T-helper 2 cell treated with Interferon-gamma antibody and Interleukin-4, amounts not matched to agents 100 ng/mL and 5 ng/mL, for 36 hours (primary cell): ENCODE results near the gene CTCF. TPM values are rescaled to one million over a fixed set of nuclear protein-coding genes. Genes with fewer than 3 reads are reported as not detected.

Experiments
- intact Hi-C: fragments of 100-400 bp; cut with micrococcal nuclease; formaldehyde crosslinking; loops from one replicate; pipeline ENCODE4 v1.15.1; 2023
- total RNA-seq: library from RNA; stranded (reverse); gene quantifications from 2 replicates; pipeline ENCODE4 v1.2.3, GENCODE V29; 2022

The CTCF gene, protein sequence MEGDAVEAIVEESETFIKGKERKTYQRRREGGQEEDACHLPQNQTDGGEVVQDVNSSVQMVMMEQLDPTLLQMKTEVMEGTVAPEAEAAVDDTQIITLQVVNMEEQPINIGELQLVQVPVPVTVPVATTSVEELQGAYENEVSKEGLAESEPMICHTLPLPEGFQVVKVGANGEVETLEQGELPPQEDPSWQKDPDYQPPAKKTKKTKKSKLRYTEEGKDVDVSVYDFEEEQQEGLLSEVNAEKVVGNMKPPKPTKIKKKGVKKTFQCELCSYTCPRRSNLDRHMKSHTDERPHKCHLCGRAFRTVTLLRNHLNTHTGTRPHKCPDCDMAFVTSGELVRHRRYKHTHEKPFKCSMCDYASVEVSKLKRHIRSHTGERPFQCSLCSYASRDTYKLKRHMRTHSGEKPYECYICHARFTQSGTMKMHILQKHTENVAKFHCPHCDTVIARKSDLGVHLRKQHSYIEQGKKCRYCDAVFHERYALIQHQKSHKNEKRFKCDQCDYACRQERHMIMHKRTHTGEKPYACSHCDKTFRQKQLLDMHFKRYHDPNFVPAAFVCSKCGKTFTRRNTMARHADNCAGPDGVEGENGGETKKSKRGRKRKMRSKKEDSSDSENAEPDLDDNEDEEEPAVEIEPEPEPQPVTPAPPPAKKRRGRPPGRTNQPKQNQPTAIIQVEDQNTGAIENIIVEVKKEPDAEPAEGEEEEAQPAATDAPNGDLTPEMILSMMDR
- 82.9 and 84.0 TPM in 2 replicates for total RNA-seq

DNA sequence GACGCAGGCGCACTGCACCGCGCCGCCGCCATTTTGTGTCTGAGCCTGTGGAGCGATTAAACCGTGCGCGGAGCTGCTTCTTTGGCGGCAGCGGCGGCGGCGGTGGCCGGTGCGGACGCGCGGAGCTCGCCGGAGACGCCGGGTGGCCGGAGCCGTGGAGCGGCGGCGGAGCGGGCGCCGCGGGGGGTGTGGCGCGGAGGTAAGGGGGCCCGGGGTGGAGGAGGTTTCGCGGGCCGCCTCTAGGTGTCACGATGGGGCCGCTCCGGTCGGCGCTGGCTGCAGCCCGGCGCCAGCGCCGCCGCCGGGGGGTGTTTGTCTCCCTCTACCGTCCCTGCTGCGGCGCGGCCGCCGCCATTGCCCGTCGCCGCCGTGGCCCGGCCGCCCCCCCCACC, at the start of gene CTCF:
TSS of gene CTCF (plus strand) at position 1 of the 392 bp plus-strand sequence. CDS start 48,307 bp downstream, outside the sequence.
- intact Hi-C loops, result loop anchor here (1.0 to 5.0 kb wide), 11 partner anchors 15 to 523 kb away; partner anchors contain the start of genes ACD, ATP6V0D1, CARMIL2 and GFOD2

DNA sequence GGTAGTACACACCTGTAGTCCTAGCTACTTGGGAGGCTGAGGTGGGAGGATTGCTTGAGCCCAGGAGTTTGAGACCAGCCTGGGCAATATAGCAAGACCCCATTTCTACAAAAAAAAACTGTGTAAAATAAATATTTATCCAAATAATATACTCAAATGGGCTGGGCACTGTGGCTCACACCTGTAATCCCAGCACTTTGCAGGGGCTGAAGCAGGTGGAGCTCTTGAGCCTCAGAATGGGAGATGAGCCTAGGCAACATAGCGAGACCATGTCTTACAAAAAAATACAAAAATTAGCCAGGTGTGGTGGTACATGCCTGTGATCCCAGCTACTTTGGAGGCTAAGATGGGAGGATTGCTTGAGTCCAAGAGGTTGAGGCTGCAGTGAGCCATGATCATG, 48.4 kb upstream of the CTCF start:
- intact Hi-C loops, result loop anchor here (1.0 kb wide), 2 partner anchors 20 to 33 kb away; partner anchors contain the start of gene ATP6V0D1

DNA sequence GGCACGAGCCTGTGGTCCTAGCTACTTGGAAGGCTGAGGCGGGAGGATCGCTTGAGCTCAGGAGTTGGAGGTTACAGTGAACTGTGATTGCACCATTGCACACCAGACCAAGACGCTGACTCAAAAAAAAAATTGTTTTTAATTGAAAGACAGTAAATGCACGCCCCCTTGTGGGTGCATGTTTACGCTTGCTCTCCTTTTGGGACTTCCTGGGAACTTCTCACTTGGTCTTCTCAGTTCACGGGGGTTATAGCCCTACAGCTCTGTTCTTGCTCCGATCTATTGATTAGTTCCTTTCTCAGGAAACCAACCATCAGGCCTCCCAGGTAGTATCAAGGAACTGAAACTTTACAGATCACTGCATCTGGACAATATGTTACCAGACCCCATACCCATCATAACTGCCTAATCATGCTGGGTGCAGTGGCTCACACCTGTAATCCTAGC, 47.9 kb upstream of the CTCF start:
- intact Hi-C loops, result loop anchor here (1.0 kb wide), 2 partner anchors 20 to 33 kb away; partner anchors contain the start of gene ATP6V0D1

DNA sequence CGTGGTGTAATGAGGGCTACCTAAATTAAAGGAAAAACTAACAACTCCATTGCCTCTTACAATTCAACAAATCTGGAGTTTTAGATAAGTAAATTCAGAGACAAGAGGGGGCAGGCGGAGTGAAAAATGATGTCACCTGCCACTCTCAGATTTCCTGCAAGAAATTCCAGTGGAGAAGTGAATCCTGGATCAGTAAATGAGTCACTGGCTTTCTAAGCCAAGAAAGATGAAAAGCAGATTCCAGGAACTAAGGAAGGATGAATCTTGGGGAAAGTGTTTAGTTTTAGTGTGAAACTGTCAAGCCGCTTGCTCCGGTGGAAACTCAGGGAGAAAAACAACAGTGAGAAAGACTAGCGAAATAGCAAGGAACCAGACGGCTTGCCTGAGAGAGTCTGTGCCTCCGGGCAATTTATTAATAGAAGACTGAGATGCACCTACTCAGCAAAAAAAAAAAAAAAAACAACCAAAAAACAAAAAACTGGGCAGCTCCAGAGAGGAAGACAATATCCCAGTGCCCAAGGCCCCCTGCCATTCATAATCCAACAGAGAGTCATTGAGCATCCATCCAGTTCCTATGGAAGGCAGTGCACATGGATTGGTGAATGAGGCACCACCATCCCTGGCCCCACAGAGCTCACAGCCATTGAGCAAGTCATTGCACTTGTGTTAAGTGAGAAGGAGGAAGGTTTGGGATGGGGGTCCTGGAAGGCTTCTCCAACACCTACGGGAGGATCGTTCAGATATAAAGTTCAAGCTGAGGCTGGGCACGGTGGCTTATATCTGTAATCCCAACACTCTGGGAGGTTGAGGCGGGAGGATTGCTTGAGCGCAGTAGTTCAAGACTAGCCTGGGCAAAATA, 45.8 kb upstream of the CTCF start:
- intact Hi-C loops, result no loop called here

DNA sequence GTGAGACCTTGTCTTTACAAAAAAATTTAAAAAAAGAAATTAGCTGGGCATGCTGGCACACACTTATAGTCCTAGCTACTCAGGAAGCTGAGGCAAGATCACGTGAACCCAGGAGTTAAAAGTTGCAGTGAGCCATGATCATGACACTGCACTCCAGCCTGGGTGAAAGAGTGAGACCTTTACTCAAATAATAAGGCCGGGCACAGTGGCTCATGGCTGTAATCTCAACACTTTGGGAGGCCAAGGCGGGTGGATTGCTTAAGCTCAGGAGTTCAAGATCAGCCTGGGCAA, 45.2 kb upstream of the CTCF start:
- intact Hi-C loops, result no loop called here

DNA sequence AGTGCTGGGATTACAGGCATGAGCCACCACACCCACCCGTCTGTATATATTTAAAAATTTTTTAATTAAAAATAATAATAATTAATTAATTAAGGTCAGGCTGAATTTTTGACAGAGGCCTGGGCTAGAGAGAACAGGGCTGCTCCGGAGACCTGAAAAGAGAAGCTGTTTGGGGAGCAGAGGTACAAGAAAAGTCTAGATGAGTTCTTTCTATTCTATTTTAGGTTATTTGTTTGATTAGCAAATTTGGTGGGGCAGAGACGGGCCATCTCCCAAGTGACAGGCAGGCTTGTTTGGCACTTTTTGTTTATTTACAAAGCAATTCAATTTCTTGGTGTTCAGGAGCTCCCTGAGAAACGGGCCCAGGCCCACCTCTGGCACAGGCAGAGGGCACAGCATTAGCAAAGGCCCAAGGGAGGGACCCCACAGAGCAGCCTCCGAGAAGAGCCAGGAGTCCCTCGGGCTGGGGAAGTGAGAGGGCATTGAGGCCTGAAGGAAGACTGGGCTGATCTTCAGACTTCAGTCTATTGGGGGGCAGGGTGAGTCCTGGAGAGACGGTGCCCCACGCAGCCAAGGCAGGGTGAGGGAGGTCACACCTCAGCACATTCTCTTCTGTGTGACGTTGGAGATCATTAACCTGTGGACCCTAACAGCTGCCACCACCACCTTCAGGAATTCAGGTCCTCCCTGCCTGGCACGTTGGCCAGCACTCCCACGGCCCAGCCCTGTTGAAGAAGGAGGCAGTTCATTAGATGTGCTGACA, 44.5 kb upstream of the CTCF start:
- intact Hi-C loops, result no loop called here

DNA sequence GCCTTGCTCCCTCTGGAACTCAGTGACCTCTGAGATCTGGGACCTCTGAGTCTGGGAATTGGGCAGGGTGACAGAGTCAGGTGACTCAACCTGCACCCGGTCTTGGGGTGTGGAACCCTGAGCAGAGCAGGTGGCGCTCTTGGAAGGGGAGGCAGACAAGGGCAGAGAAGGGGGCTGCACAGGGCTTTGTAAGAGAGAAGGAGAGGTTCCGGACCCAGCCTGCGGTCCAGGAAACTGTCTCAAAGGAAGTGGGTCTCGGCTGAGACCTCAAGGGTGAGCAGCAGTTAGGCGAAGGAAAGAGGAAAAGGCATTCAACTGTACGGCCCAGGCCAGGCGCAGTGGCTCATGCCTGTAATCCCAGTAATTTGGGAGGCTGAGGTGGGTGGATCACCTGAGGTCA, 43.6 kb upstream of the CTCF start:
- intact Hi-C loops, result no loop called here

DNA sequence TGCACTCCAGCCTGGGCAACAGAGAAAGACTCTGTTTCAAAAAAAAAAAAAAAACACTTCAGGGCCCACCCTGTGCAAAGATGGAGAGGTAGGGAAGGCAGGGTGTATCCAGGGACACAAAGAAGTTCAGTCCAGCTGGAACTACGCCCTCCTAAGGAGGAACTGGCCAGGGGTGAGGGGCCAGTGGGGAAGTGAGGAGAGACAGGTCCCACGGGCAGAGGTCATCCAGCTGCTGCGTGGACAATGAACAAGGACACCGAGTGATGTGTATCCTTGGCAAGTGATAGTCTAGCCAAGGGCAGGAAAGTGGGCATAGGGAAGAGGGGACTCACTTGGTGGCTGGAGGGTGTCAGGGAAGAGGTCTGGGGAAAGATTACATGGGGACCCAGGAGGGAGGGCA, 43.1 kb upstream of the CTCF start:
- intact Hi-C loops, result no loop called here

DNA sequence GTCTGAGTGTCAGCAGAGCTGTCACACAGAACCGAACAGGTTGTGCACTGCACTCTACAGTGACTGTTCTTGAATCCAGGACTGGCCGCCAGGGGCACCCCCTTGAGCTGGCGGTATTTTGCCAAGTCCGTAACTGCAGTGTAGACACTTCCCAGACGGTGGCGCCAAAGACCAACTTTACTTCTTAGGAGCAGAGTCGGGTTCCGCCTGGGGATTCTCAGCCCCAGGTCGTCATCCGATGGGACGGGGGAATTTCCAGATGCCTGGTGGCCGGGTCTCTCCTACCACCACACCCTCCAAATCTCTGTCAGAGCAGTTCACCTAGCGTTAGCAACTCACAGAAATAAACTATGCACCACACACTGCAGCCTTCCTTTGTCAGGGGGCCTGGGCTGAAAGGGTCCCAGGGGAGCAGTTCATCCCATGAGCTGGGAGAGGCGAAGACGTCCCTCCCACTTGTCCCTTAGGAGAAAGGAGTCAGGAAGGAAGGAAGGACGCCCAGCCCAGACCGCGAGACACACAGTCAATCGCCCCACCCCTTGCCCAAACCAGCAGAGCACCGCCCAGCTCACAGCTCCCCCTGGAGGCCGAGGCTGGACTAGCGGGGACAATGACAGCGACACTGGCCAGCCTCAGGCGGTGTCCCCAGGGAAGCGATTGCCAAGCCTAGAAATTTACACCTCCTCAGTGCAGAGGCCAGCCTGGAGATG, 41.1 kb upstream of the CTCF start:
- intact Hi-C loops, result loop anchor here (1.0 to 2.0 kb wide), 8 partner anchors 17 to 416 kb away; partner anchors contain the start of genes ACD, CTCF, PARD6A and PSMB10

DNA sequence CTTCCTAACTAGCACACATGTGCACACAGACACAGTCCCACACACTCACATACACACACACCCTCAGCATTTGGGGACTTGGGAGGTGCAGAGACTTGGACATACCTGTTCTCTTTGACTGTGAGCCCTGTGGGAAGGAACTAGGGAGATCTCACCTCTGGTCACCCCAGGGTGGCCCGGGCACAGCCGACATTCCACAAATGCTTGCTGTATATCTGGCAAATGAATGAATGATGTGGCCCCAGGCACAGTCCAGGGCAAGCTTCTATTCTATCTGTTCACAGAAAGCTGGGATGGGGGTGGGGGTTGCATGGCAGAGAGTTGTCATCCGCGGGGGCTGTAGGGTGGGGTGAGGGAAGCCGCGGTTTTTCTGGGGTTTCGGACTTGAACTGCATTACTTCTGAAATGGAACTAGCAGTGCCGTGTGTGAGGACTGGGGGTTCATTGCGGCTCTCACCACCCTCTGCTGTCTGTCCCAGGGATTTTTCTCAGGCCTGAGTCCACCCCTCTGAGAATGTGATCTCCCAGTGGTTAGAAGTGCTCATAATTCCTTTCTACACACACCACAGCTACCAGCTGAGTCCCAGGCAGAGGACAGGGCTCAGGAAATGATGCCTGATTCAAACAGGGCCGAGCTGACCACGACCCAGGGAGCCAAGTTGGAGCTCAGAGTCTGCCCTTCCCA, 37.0 kb upstream of the CTCF start:
- intact Hi-C loops, result no loop called here

DNA sequence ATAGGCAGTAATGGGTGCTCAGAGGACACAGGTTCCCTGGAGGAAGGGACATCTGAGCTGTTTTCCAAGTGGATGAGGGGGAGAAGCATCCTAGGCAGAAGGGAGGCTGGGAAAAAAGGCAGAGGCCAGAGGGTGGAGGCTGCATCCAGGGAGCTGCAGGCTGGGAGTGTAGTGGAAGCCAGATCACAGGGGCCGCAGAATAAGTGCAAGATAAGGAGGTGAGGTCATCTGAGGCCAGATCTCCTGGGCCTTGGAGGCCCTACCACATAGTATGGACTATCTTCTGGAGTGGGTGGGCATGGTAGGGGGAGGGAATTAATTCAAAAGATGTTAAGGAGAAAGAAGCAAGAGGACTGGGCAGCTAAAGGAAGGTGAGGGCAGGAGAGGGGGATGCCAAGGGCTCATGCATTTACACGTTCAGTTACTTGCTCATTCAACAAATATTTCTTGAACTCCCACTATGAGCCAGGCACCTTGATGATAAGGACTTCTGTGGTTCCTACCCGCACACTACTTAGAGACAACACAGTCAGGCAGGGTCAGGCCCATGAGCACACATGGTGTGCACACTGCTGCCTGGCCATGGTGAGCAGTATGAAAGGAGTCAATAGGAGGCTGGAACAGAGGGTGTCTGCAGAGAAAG, 36.1 kb upstream of the CTCF start:
- intact Hi-C loops, result no loop called here

DNA sequence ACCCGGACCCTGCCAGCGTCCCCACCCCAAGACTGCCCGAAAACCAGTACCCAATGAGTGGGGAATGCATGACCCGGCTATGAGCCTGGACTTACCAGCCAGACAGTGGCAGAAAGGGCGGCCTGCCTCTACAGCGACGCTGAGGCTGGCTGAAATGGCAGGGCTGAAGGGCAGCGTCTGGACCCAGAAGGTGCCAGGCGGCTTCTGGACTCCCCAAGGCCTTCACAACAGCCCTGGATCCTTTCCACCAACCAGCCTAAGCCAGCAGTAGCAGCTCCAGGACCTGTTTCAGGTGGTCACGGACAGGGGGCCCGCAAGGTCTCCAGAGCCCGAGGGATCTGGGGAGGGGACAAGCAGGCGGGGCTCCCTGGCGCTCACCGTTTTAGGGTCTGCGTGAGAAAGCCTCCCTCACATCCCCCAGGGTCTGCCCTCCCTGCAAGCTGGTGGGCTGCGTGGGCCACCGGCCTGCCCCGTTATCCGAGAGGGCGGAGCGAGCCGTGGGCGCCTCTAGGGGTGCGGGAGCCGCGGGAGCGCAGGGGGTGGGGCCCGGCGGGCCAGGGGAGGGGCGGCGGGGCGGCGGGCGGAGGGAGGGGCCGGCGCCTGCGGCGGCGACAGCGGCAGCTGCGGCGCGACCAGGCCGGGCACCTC, 34.0 kb upstream of the CTCF start, which contains the start of gene RIPOR1:
TSS of gene RIPOR1 (plus strand) at position 608 of the 648 bp plus-strand sequence. CDS start 9,618 bp downstream, outside the sequence.
- intact Hi-C loops, result loop anchor here (1.0 kb wide), 1 partner anchor 9 kb away; no protein-coding TSS in a partner anchor

DNA sequence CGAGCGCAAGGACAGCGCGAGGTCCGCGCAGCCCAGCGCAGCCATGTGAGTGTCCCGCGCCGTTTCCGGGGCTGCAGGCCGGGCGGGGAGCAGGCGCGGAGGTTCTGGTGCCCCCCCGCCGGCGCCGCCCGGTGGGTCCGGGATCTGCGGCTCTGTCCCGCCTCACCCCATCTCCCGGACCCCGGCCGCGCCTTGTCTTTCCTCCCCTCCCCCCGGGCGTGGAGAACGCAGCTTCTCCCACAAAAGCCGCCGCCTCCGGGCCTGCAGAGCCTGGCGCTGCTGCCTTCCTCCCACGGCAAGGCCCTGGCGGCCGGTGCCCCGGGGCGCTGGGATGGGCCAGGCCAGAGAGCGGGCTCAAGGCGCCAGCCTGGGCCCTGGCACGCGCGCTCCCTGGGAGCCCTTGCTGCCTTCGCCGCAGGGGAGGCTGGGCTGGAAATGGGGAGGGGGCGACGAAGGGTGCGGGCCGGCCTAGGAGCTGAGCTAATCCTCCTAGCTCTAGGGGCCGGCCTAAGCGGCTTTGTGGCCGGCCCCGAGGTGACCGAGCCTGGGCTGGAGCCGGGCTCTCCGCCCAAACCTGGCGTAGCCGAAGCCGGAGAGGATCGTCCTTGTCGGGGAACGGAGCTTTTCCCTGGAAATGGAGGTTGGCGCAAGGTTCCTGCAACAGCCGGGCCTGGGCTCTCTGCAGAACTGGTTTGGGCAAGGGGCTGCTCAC, 33.3 kb upstream of the CTCF start:
- intact Hi-C loops, result loop anchor here (1.0 kb wide), 1 partner anchor 8 kb away; no protein-coding TSS in a partner anchor

DNA sequence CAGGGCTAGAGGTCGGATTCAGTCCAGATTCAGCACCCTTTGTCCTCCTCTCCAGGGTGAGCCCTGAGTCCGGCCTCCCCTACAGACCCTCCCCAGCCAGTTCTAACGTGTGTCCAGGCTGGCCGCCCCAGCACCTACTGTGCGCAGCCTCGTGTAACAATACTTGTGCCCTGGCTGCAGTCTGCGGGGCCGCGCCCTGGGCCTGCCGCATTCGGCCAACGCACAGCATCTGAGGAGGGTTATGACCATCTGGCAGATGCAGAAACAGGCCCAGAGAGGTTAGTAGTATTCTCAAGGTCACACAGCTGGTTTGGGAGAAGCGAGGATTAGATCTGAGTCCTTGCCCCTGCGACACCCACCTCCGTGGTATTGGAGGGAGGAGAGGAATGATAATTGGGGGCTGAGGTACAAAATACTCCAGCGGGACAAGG, 32.7 kb upstream of the CTCF start:
- intact Hi-C loops, result no loop called here

DNA sequence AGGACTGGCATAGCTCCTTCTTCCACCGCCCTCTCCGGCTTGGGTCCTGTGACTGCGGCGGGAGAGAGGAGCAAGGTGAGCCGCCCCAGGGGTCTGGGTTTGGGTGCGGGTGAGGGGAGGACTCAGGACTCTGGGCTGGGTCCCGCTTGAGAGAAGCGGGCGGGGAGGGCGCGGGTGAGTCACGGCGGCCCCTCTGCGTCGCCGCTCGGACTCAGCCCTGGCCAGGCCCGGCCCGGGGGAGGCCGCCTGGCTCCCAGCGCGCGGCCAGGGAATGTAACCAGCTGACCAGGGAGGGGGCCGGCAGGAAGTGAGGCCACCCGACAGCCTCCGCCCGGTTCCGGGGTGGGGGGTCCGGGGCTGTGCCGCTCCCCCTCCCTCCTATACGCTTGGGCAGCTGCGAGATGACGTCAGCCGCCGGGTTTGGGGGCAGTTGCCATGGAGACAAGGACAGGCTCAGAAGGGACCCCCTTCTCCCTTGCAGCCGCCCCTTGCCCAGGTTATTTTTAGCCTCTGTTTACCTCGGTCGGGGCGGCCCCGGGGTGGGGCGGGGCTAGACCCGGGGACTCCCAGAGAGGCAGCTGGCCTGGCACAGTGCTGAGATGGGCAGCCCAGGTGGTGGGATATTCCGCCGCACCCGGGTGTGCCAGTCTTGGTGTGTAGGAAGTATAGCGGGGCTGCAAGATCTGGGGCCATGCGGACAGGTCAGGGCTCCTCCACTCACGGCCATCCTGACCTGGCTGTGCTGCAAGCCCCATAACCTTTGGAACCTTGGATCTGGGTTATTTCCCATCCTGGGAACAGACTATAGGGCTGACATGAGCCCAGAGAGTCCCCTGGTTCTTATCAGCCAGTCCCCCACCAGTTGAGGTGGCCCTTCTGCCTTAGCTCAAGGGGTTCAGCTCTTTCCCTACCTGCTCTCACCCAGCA, 32.0 kb upstream of the CTCF start:
- intact Hi-C loops, result no loop called here

DNA sequence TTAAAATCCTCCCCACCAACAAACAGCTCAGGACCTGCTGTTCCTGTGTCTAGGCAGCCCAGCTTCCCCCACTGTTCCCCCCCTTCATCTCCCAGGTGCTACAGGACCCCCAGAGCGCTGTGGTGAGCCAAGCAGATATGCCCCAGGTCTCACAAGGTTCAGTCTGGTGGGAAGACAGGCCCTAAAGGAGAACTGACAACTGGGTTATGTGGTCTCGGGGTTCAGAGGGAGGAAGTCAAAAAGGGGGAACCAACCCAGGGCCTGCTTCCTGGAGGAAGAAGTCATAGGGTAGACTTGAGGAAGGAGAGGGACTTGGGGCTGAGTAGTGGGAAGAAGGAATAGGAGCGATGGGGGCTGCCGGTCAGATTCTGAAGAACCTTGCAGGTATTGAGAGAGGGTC, 31.1 kb upstream of the CTCF start:
- intact Hi-C loops, result no loop called here
